Ectodermal cell (in vitro differentiated cells): ENCODE data around the gene FOXO6.

Experiments
- H3K27ac ChIP-seq: 2 replicates; pipeline ENCODE4 v1.7.0; 2013; ENCODE audit warnings: mild to moderate bottlenecking, low read depth, low read length; ENCODE audit not compliant: insufficient read depth, poor library complexity, severe bottlenecking
- H3K27me3 ChIP-seq: 2 replicates; pipeline ENCODE4 v1.7.0; 2013; ENCODE audit warnings: mild to moderate bottlenecking, low read length; ENCODE audit not compliant: insufficient read depth, control insufficient read depth, poor library complexity, severe bottlenecking
- H3K36me3 ChIP-seq: one replicate; pipeline ENCODE4 v1.7.0; 2013; ENCODE audit warnings: low read length; ENCODE audit not compliant: control insufficient read depth, insufficient read depth
- H3K4me1 ChIP-seq: one replicate; pipeline ENCODE4 v1.7.0; 2013; ENCODE audit warnings: low read length; ENCODE audit not compliant: control insufficient read depth, insufficient read depth
- H3K4me3 ChIP-seq: 2 replicates; pipeline ENCODE4 v1.7.0; 2013; ENCODE audit warnings: low read depth, low read length, control low read depth; ENCODE audit not compliant: insufficient read depth
- H3K9me3 ChIP-seq: 2 replicates; pipeline ENCODE4 v1.7.0; 2013; ENCODE audit warnings: mild to moderate bottlenecking, low read length, moderate library complexity; ENCODE audit not compliant: control insufficient read depth
- WGBS, 2 experiments: methylation state at CpG; one replicate each; pipeline ENCODE4 v1.1.7; 2013; ENCODE audit warnings: missing lambda C conversion rate in 2 of 2; 5-methylcytosine and 5-hydroxymethylcytosine counted together

The FOXO6 gene

DNA sequence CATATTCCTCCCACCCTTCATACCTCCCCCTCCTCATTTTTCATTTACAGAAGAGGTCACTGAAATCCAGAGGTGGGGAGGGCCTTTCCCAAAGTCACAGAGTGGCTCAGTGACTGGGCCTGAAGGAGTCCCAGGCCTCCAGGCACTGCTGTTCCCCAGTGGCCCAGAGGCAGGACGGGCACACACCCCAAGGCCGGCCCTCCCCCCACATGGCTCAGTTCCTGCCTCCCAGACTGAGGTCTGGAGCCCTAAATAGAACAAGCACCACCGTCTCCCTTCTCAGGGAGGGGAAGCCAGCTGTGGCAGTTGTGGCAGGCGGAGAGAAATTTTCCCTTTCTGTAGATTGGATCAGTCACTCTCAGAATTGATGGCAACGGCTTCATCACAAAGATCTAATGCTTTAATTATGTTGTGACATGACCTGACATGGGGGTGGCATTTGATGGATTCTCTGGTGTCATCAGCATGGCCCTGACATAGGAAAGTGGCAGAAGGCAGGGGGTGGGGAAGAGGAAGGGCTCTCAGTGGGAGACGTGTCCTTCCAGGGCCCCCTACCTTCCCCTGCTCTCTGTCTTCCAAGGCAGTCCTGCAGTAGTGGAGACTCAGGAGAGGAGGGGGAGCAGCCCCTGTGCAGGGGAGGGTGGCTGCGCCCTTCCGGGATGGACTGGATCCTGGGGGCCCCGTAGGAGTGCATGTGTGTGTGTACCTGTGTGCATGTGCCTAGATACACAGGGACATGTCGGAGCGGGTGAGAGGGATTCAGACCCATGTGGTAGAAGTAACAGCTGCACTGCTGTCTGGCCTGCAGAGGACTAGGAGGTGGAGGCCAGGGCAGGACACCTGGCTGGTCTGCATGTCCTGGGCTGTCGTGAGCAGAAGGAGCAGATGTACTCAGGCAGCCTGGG lies 41.2 kb upstream of the FOXO6 start:
- H3K4me1 ChIP-seq = peaks cover 11% of the 10 kb centered on the region
- H3K4me3 ChIP-seq = no peak overlapping the region
- H3K27ac ChIP-seq = no peak overlapping the region
- no peaks in the 10 kb centered on the region for H3K36me3 ChIP-seq
- 61 to 68% methylated on average over 12 of the region's 12 CpGs for WGBS, 2 experiments
- no peaks in the 10 kb centered on the region for H3K27me3 ChIP-seq
- no peaks in the 10 kb centered on the region for H3K9me3 ChIP-seq

DNA sequence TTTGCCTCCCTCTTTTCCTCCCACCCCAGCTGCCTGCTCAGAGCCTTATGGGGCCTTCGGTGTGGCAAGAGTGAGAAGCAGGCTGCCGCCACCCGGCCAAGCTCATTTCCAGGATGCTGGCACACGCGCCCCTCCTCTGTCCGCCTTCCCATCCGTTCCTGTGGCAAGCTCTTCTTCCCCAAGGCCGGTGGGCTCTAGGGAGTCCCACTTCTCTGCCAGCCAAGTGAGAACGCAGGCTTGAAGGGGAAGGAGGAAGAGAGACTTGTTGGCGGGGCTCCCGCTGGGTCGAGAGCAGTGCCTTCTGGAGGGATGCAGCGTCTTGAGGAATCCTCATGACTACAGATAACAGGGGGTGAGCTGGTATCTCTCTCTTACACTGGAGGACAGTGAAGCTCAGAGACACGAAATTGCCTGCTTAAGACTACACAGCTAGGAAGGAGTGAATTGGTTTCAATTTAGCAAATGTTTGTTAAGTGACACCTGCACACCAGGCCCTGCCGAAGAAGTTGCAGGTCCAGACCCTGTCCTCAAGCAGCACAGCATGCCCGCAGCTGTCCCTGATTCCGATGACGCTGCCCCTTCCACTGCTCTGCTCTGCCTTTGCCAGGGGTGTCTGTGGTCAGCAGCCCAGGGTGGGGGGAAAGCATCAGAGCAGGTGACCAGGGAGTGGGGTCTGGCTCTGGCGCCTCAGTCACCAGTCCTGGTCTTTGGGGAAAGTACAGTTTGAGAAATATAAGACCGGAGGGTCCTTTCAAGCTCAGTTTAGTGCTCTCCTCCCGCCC lies 40.1 kb upstream of the FOXO6 start:
- no peaks in the 10 kb centered on the region for H3K27me3 ChIP-seq
- no peak overlapping the region for H3K27ac ChIP-seq
- no peaks in the 10 kb centered on the region for H3K36me3 ChIP-seq
- H3K9me3 ChIP-seq = no peaks in the 10 kb centered on the region
- no peak overlapping the region for H3K4me3 ChIP-seq
- peaks cover 11% of the 10 kb centered on the region for H3K4me1 ChIP-seq
- WGBS, 2 experiments = 88 to 89% methylated on average over 21 of the region's 21 CpGs

DNA sequence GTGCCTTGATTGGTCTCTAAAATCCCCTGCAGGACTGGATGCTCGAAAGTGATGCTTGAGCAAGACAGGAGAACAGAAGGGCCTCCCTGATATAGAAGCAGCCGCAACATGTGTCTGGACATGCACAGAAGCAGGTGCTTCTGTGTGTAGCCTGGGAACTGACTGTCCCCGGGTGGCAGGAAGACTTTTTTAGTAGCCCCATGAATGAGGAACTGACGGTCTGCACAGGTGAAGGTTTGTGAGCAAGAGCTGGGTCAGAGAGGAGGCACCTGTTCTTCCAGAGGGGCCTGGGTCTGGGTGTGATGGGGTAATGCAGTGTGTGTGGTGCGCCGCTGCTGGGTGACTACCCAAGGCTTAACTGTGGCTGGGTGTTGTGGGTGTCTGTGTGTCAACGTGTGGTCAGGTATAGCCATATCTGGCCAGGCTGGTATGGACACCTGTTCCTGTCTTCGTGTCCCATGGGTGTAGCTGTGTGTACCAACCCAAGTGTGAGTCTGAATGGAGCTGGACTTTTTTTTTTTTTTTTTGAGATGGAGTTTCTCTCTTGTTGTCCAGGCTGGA lies 39.1 kb upstream of the FOXO6 start:
- H3K27me3 ChIP-seq = no peaks in the 10 kb centered on the region
- H3K4me1 ChIP-seq = peaks cover 11% of the 10 kb centered on the region
- H3K36me3 ChIP-seq = no peaks in the 10 kb centered on the region
- H3K9me3 ChIP-seq = no peaks in the 10 kb centered on the region
- no peak overlapping the region for H3K27ac ChIP-seq
- H3K4me3 ChIP-seq = no peak overlapping the region
- 93 to 94% methylated on average over 8 of the region's 8 CpGs for WGBS, 2 experiments

DNA sequence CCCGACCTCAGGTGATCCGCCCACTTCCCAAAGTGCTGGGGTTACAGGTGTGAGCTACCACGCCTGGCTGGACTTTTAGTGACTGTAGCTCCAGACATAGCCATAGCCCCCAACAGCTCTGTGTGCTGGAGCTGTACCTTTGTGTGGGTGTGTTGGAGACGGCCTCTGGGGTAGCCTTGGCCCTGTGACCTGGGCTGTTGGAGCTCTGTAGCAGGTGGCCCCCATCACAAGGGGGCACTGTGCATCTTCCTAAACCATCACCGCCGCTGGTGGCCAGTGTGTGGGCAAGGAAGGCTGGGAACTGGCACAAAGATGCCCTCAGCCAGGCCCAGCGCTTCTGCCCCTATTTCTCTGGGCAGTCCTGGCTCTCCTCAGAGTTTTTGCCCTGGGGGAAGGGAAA lies 38.4 kb upstream of the FOXO6 start:
- 52 to 56% methylated on average over 7 of the region's 7 CpGs for WGBS, 2 experiments
- H3K4me3 ChIP-seq = no peak overlapping the region
- no peaks in the 10 kb centered on the region for H3K27me3 ChIP-seq
- H3K36me3 ChIP-seq = no peaks in the 10 kb centered on the region
- H3K27ac ChIP-seq = no peak overlapping the region
- no peaks in the 10 kb centered on the region for H3K9me3 ChIP-seq
- peaks cover 11% of the 10 kb centered on the region for H3K4me1 ChIP-seq

DNA sequence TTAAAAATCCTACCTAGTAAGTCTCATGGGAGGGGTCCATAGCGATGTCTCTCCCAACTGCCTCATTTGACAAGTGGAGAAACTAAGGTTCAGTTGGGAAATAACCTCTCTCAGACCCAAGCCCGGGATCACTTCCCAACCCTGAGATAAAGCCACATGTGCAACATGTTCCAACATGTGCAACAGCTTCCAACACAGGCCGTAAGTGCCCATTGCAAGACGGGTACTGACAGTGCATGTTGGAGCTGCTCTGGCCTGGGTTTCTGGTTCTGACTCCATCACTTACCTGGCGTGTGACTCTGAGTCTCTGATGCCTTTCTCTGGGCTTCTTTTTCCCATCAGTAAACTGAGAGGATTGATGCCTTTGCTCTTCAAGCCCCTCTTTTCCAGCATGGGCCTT lies 38.0 kb upstream of the FOXO6 start:
- Histone ChIP-seq H3K4me1 (peaks cover 11% of the 10 kb centered on the region), H3K9me3 (no peaks in the 10 kb centered on the region), H3K36me3 (no peaks in the 10 kb centered on the region), H3K27me3 (no peaks in the 10 kb centered on the region), H3K4me3 (no peak overlapping the region), H3K27ac (no peak overlapping the region)
- WGBS, 2 experiments = 87 to 90% methylated on average over 5 of the region's 5 CpGs

DNA sequence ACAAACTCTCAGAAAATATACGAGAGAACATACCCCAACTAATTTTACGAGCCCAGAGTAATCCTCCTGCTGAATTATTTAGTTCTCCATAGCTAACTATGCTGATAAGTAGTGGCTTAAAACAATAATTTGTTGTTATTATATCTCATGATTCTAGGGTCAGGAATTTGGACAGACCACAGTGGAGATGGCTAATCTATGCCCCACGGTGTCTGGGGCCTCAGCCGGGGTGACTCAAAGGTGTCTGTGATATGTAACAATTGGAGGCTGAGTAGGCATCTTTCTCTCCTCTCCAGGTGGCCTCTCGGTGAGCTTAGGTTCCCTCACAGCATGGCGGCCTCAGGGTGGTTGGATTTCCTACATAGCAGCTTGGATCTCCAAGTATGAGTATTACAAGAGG lies 35.4 kb upstream of the FOXO6 start:
- H3K36me3 ChIP-seq = no peaks in the 10 kb centered on the region
- no peak overlapping the region for H3K27ac ChIP-seq
- no peaks in the 10 kb centered on the region for H3K9me3 ChIP-seq
- WGBS, 2 experiments = 84 to 94% methylated on average over 4 of the region's 6 CpGs
- H3K4me3 ChIP-seq = no peak overlapping the region
- no peaks in the 10 kb centered on the region for H3K27me3 ChIP-seq
- peaks cover 10% of the 10 kb centered on the region for H3K4me1 ChIP-seq

DNA sequence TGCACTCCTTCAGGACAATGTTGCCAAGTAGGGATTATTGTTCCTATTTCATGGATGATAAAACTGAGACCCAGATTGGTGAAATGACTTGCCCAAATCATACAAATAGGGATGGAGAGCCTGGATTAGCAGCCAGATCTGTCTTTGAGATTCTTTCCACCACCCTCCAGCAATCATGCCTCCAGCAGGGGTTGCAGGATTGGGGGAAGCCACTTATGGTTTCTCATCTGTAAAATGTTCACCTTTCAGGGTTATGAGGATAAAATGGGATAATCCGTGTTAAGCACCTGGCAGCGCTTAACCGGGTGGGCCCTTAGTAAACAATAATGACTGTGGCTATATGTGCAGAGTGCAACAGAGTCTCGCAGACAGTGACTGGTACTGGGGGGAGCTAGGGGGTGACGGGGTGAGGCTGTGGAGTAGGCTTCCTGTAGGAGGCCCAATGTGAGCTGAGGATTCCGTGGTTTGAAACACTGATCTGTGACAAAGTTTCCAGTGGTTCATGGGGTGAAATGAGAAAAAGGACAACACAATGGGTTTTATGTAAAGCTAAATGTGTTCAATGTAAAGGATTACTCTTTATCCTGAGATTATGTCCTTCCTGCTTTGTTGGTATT lies 33.7 kb upstream of the FOXO6 start:
- Histone ChIP-seq H3K36me3 (no peaks in the 10 kb centered on the region), H3K27ac (no peak overlapping the region), H3K27me3 (no peaks in the 10 kb centered on the region), H3K4me1 (peaks cover 17% of the 10 kb centered on the region), H3K4me3 (no peak overlapping the region), H3K9me3 (no peaks in the 10 kb centered on the region)
- WGBS, 2 experiments = 80% methylated on average over 6 of the region's 6 CpGs

DNA sequence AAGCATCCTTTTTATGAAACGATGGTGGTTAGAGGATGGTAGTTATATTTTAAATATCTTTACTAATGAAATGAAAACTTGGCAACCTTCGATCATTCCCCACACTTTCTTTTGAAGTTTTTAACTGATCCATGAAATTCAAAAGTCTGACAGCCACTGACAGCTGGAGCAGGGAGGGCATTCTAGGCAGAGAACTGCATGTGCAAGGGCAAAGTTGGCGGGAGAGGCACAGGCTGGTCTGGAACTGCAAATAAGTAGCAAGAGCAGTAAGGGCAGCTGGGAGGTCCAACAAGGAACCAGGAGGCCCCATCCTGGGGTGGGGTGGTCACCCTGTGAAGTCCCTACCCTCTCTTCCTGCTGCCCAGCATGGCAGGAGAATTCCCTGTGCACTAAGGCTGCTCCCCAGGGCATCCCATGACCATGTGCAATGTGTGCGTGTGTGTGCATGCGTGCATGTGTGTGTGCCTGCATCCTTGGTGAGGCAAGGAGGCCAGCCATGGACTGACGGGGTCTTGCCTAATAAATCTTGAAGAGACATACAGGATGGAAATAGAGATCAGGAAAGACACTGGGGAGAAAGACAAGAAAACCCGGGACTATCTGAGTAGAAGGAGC lies 33.1 kb upstream of the FOXO6 start:
- Histone ChIP-seq H3K4me1 (peaks cover 17% of the 10 kb centered on the region), H3K27ac (no peak overlapping the region), H3K27me3 (no peaks in the 10 kb centered on the region), H3K4me3 (no peak overlapping the region), H3K9me3 (no peaks in the 10 kb centered on the region), H3K36me3 (no peaks in the 10 kb centered on the region)
- 92 to 93% methylated on average over 6 of the region's 7 CpGs for WGBS, 2 experiments

DNA sequence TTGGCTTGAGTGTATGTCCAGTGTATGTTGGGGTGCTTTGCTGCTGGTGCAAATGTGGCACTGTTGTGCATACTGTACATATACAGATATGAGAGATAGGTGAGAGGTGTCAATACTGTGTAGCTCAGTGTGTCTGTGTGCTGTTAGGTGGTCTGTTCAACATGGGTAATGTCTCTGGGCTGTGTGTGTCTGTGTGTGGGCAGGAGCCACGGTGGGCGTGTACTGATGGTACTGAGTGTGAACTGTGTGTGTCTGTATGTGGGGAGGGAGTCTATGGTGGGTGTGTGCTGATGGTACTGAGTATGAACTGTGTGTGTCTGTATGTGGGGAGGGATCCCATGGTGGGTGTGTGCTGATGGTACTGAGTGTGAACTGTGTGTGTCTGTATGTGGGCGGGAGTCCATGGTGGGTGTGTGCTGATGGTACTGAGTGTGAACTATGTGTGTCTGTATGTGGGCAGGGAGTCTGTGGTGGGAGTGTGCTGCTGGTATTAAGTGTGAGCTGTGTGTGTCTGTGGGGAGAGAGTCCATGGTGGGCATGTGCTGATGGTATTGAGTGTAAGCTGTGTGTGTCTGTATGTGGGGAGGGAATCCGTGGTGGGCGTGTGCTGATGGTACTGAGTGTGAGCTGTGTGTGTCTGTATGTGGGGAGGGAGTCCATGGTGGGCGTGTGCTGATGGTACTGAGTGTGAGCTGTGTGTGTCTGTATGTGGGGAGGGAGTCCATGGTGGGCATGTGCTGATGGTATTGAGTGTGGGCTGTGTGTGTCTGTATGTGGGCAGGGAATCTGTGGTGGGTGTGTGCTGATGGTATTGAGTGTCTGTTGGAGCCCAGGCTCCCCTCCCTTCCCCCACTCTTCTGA lies 32.2 kb upstream of the FOXO6 start:
- no peak overlapping the region for H3K4me3 ChIP-seq
- H3K36me3 ChIP-seq = no peaks in the 10 kb centered on the region
- H3K27ac ChIP-seq = no peak overlapping the region
- H3K4me1 ChIP-seq = peaks cover 17% of the 10 kb centered on the region
- WGBS, 2 experiments = 88 to 95% methylated on average over 6 of the region's 6 CpGs
- H3K9me3 ChIP-seq = no peaks in the 10 kb centered on the region
- no peaks in the 10 kb centered on the region for H3K27me3 ChIP-seq
